Endodermal cell (in vitro differentiated cells): Measurements from ENCODE around the gene KIF6. TPM values are rescaled to one million over a fixed set of nuclear protein-coding genes. Genes with fewer than 3 reads are reported as not detected.

Experiments
- DNase-seq: peaks from one replicate; pipeline ENCODE4 v3.0.0-alpha.2; 2017
- H3K27ac ChIP-seq: 2 replicates; pipeline ENCODE4 v1.5.1; 2013; ENCODE audit warnings: mild to moderate bottlenecking, low read depth, low read length, moderate library complexity
- H3K27me3 ChIP-seq: 2 replicates; pipeline ENCODE4 v1.6.1; 2013; ENCODE audit warnings: mild to moderate bottlenecking, low read length, moderate library complexity; ENCODE audit not compliant: insufficient read depth, control insufficient read depth, poor library complexity, severe bottlenecking
- H3K36me3 ChIP-seq: 2 replicates; pipeline ENCODE4 v1.7.0; 2013; ENCODE audit warnings: mild to moderate bottlenecking, low read length, moderate library complexity; ENCODE audit not compliant: control insufficient read depth, insufficient read depth
- H3K4me1 ChIP-seq: one replicate; pipeline ENCODE4 v1.7.0; 2013; ENCODE audit warnings: low read length; ENCODE audit not compliant: control insufficient read depth, insufficient read depth
- H3K4me3 ChIP-seq: 2 replicates; pipeline ENCODE4 v1.5.1; 2013; ENCODE audit warnings: mild to moderate bottlenecking, low read length, moderate library complexity
- H3K9ac ChIP-seq: 2 replicates; pipeline ENCODE4 v1.6.1; 2013; ENCODE audit warnings: mild to moderate bottlenecking, low read length, moderate library complexity; ENCODE audit not compliant: poor library complexity, severe bottlenecking; ENCODE audit errors: extremely low read depth
- H3K9me3 ChIP-seq: 2 replicates; pipeline ENCODE4 v1.6.1; 2013; ENCODE audit warnings: mild to moderate bottlenecking, low read length, moderate library complexity; ENCODE audit not compliant: control insufficient read depth
- H3K27ac Mint-ChIP-seq: 2 replicates; pipeline ENCODE4 v1.8.0; 2020; ENCODE audit warnings: mixed read lengths
- H3K27me3 Mint-ChIP-seq: 2 replicates; pipeline ENCODE4 v1.8.0; 2021; ENCODE audit warnings: mild to moderate bottlenecking, mixed read lengths; ENCODE audit not compliant: insufficient read depth
- H3K36me3 Mint-ChIP-seq: 2 replicates; pipeline ENCODE4 v1.8.0; 2020; ENCODE audit warnings: low read depth, mixed read lengths
- H3K4me1 Mint-ChIP-seq: 2 replicates; pipeline ENCODE4 v1.8.0; 2020; ENCODE audit warnings: mixed read lengths
- H3K4me3 Mint-ChIP-seq: 2 replicates; pipeline ENCODE4 v1.8.0; 2020; ENCODE audit warnings: mild to moderate bottlenecking, moderate library complexity, mixed read lengths
- H3K9me3 Mint-ChIP-seq: 2 replicates; pipeline ENCODE4 v1.8.0; 2020; ENCODE audit warnings: mild to moderate bottlenecking, mixed read lengths
- CTCF ChIP-seq: fragments of 200-600 bp; sonication (generic); conservative IDR thresholded peaks from 2 replicates; pipeline ENCODE4 v1.5.0; 2021; ENCODE audit warnings: antibody characterized with exemption, mild to moderate bottlenecking
- WGBS, 2 experiments: methylation state at CpG; one replicate each; pipeline versions ENCODE4 v1.1.5 to v1.1.7; 2013; ENCODE audit warnings: missing lambda C conversion rate in 2 of 2, mixed read lengths in 1 of 2; ENCODE audit not compliant: insufficient coverage in 1 of 2, insufficient read length in 1 of 2; 5-methylcytosine and 5-hydroxymethylcytosine counted together
- total RNA-seq, 2 donors: library from RNA; stranded (reverse); fragmentation: NEBNext Ultra II Directional in 1 of 2; extraction: Animal tissue kit (Norgen Biotek cat#: 25700) in 1 of 2; gene quantifications; 2 replicates in 1 of 2; 3 replicates in 1 of 2; pipeline ENCODE4 v1.2.1, GENCODE V29; 2021

The KIF6 gene
- total RNA-seq, 2 donors from 2014 or later, result 0.62 to 1.1 TPM

GRCh38 chr6:39520916-39521315, 204.3 kb downstream of the KIF6 start:
- 75% methylated on average over 1 of the region's 1 CpG; no CpG with 5 or more reads in 1 of the 2 experiments for WGBS, 2 experiments
- no peaks in the 10 kb centered on the region for H3K27me3 Mint-ChIP-seq

GRCh38 chr6:39520411-39520810, 204.8 kb downstream of the KIF6 start:
- Mint-ChIP-seq H3K9me3 (no peaks in the 10 kb centered on the region), H3K4me1 (no peaks in the 10 kb centered on the region), H3K27me3 (no peaks in the 10 kb centered on the region), H3K4me3 (no peak overlapping the region), H3K36me3 (no peaks in the 10 kb centered on the region), H3K27ac (no peak overlapping the region)
- Histone ChIP-seq H3K9me3 (no peaks in the 10 kb centered on the region), H3K27me3 (peaks cover 8% of the 10 kb centered on the region), H3K4me1 (peaks cover 8% of the 10 kb centered on the region), H3K9ac (no peak overlapping the region), H3K36me3 (no peaks in the 10 kb centered on the region), H3K4me3 (no peak overlapping the region), H3K27ac (no peak overlapping the region)
- 98 to 100% methylated on average over 2 to 4 of the region's 5 CpGs for WGBS, 2 experiments
- no peak for DNase-seq
- no peak for TF ChIP-seq CTCF

More at GRCh38 chr6:39520916-39521315, 204.3 kb downstream of the KIF6 start:
- DNase-seq, result no peak
- H3K9me3 ChIP-seq, result no peaks in the 10 kb centered on the region
- no peak overlapping the region for H3K27ac ChIP-seq
- H3K27me3 ChIP-seq, result peaks cover 8% of the 10 kb centered on the region
- H3K4me1 Mint-ChIP-seq, result no peaks in the 10 kb centered on the region
- no peak for TF ChIP-seq CTCF
- no peaks in the 10 kb centered on the region for H3K36me3 ChIP-seq
- peaks cover 8% of the 10 kb centered on the region for H3K4me1 ChIP-seq
- H3K9me3 Mint-ChIP-seq, result no peaks in the 10 kb centered on the region
- no peak overlapping the region for H3K27ac Mint-ChIP-seq
- no peak overlapping the region for H3K4me3 ChIP-seq
- H3K9ac ChIP-seq, result no peak overlapping the region
- H3K36me3 Mint-ChIP-seq, result no peaks in the 10 kb centered on the region
- no peak overlapping the region for H3K4me3 Mint-ChIP-seq

- no peaks in the 10 kb centered on the region for H3K36me3 Mint-ChIP-seq
- DNase-seq, result no peak
- no peaks in the 10 kb centered on the region for H3K4me1 Mint-ChIP-seq
- Histone ChIP-seq H3K27me3 (peaks cover 7% of the 10 kb centered on the region), H3K9ac (no peak overlapping the region), H3K27ac (no peak overlapping the region), H3K9me3 (no peaks in the 10 kb centered on the region), H3K4me3 (no peak overlapping the region), H3K4me1 (peaks cover 8% of the 10 kb centered on the region), H3K36me3 (no peaks in the 10 kb centered on the region)
- no peak overlapping the region for H3K4me3 Mint-ChIP-seq
- TF ChIP-seq CTCF, result no peak
- H3K9me3 Mint-ChIP-seq, result no peaks in the 10 kb centered on the region
- H3K27ac Mint-ChIP-seq, result no peak overlapping the region
- 59% methylated on average over 2 of the region's 2 CpGs; no CpG with 5 or more reads in 1 of the 2 experiments for WGBS, 2 experiments
- no peaks in the 10 kb centered on the region for H3K27me3 Mint-ChIP-seq
These were observed 207.0 kb downstream of the KIF6 start for GRCh38 chr6:39518221-39518620.
